ENCODE results near the gene RSPH4A. TPM values are rescaled to one million over a fixed set of nuclear protein-coding genes. Genes with fewer than 3 reads are reported as not detected.

RSPH4A gene
- total and polyA plus RNA-seq, 9 of the 15 experiments (the other 6 are each of a cell fraction or from before 2014, with no cell fraction given), result 0.04 to 0.30 (median 0.11) TPM

GRCh38 chr6:116611056-116611455 is 5.2 kb upstream of the RSPH4A start (continued):
- TF ChIP-seq MEIS2 (IDR thresholded peaks at IDR 0.05; ENCODE audit: partially characterized antibody) (no peak), E4F1 (CRISPR knock-in tag; IDR thresholded peaks at IDR 0.05; ENCODE audit: borderline replicate concordance) (no peak), FOSL1 (tag; conservative IDR thresholded peaks at IDR 0.05) (no peak), ZNF780A (CRISPR knock-in tag; IDR thresholded peaks at IDR 0.05) (no peak)

- FAIRE-seq, result no peak
- Histone ChIP-seq H2AFZ (ENCODE audit: low read depth, low read length) (peak overlapping the region; percentile 88; the same call in 1 of the 2 replicates), H3K9me1 (ENCODE audit: control insufficient read depth, insufficient read depth, low read length) (no peaks in the 10 kb centered on the region), H3K9me3 (replicated peaks; ENCODE audit: control insufficient read depth, insufficient read depth, low read depth, low read length) (no peaks in the 10 kb centered on the region), H3K4me2 (ENCODE audit: insufficient read depth, low read length) (peak overlapping the region; percentile 79), H4K20me1 (replicated peaks; ENCODE audit: control insufficient read depth, insufficient read depth, low read length) (no peaks in the 10 kb centered on the region), H3K4me1 (replicated peaks in 1 of 2; ENCODE audit: control insufficient read depth in 2 of 2, insufficient read depth in 2 of 2, low read length in 2 of 2) (peaks cover 0 to 4% of the 10 kb centered on the region in 2 experiments; a peak in 2 of 5 replicates), H3K36me3 (ENCODE audit: control insufficient read depth, insufficient read depth, low read length) (no peaks in the 10 kb centered on the region), H3K79me2 (ENCODE audit: control insufficient read depth, insufficient read depth, low read length) (no peaks in the 10 kb centered on the region), H3K9ac (ENCODE audit: insufficient read depth in 1 of 2, low read depth in 2 of 2, low read length in 2 of 2) (peak overlapping the region in 1 of 2 experiments; percentile 31; a peak in 1 of 4 replicates), H3K27me3 (ENCODE audit: control insufficient read depth in 2 of 2, insufficient read depth in 2 of 2, low read length in 2 of 2) (peaks cover 0 to 7% of the 10 kb centered on the region in 2 experiments; a peak in 1 of 5 replicates), H3K4me3 (no peak overlapping the region), H3K27ac (ENCODE audit: extremely low read depth, low read depth, low read length) (no peak overlapping the region)
- in situ Hi-C loops (cut with MboI) (no loop called here), intact Hi-C loops (cut with micrococcal nuclease) (loop anchor here (1.0 to 10.0 kb wide), 2 partner anchors 231 to 338 kb away; no protein-coding TSS in a partner anchor)
- TF ChIP-seq TRIM25 (IDR thresholded peaks at IDR 0.05; ENCODE audit: borderline replicate concordance) (no peak), CTCF (IDR thresholded peaks at IDR 0.05 in 2 of 3, conservative IDR thresholded peaks at IDR 0.05 in 1 of 3; ENCODE audit: insufficient read depth in 2 of 3, low read depth in 1 of 3, low read length in 3 of 3) (peak in 1 of 3 experiments; percentile 29; a peak in 1 of 6 replicates), SMARCE1 (IDR thresholded peaks at IDR 0.05) (no peak), ZBTB33 (CRISPR knock-in tag; IDR thresholded peaks at IDR 0.05) (peak; percentile 24; the same call in 1 of the 2 replicates), RAD21 (CRISPR knock-in tag; conservative IDR thresholded peaks at IDR 0.05 in 1 of 2, IDR thresholded peaks at IDR 0.05 in 1 of 2) (0 out of 4 replicates have a peak, but pooled peaks of 1 of the 2 experiments have one; percentile 20)
- DNase-seq (ENCODE audit: extremely low read depth in 1 of 4, low spot score in 3 of 4), result peak in 2 of 4 experiments; percentile 22 to 26
- BruUV-seq (replicated peaks), result no TSS peak
- ChIA-PET POLR2A (interaction anchor here (0.6 kb wide), 1 partner anchor 13 kb away, joined by 3 read pairs; no protein-coding TSS in a partner anchor), CTCF (ENCODE audit: low intra/inter-chr PET ratio) (no interaction called here)
- 28% methylated on average over 14 of the region's 16 CpGs for WGBS (ENCODE audit: insufficient coverage, low coverage, missing lambda C conversion rate)
- ATAC-seq, result peak; percentile 73
Measured at GRCh38 chr6:116616737-116617053, 416 bp downstream of the RSPH4A start.

Data from K562 (cell line).